GM12878 (cell line): ENCODE measurements around the gene DIP2B. TPM values are rescaled to one million over a fixed set of nuclear protein-coding genes. Genes with fewer than 3 reads are reported as not detected.

ENCODE experiments used
- ATAC-seq: fragments of 200-7000 bp; cut with Tn5 transposase; 3 replicates; pipeline ENCODE4 v1.9.1; 2020; ENCODE audit warnings: mild to moderate bottlenecking, moderate library complexity
- BruUV-seq: library from RNA; stranded (reverse); fragments of 400-500 nt; replicated peaks from 2 replicates; lab custom pipeline; 2021; lab: Mats Ljungman, UMichigan
- CTCF ChIA-PET: fragments of 300-600 bp; sonication (Branson Sonifier 250); formaldehyde crosslinking; extraction: SDS; loops from one replicate; lab custom pipeline; 2021; ENCODE audit warnings: inconsistent platforms; lab: Yijun Ruan, JAX
- POLR2A ChIA-PET: fragments of 350-600 bp; formaldehyde crosslinking; extraction: SDS; loops from one replicate; lab custom pipeline; 2021; ENCODE audit warnings: inconsistent platforms; lab: Charles Lee
- RAD21 ChIA-PET: fragments of 300-600 bp; sonication (Branson Sonifier 250); formaldehyde crosslinking; loops from one replicate; lab custom pipeline; 2023; ENCODE audit warnings: antibody characterized with exemption; ENCODE audit not compliant: unreplicated experiment; lab: Charles Lee
- SMC1A ChIA-PET: fragments of 300-600 bp; sonication (Branson Sonifier 250); formaldehyde crosslinking; loops from one replicate; lab custom pipeline; 2023; ENCODE audit not compliant: unreplicated experiment, uncharacterized antibody; lab: Charles Lee
- DNase-seq: peaks from one replicate; pipeline ENCODE4 v3.0.0-alpha.2; 2011; ENCODE audit warnings: low read depth, low spot score
- FAIRE-seq: peaks from 3 replicates; lab custom pipeline; 2011; peaks lifted over from hg19 to GRCh38; lab: Jason Lieb, UNC
- H2AFZ ChIP-seq: 2 replicates; pipeline ENCODE4 v1.6.0; 2011; ENCODE audit warnings: low read depth, low read length, control low read depth; ENCODE audit not compliant: control insufficient read depth
- H3K27ac ChIP-seq: 2 replicates; pipeline ENCODE4 v1.5.1; 2011; ENCODE audit warnings: control low read depth; ENCODE audit not compliant: control insufficient read depth, insufficient read depth
- H3K27me3 ChIP-seq, 2 experiments: replicated peaks in 1 of 2; 2 replicates each; pipeline versions ENCODE4 v1.6.0 to v1.6.1; 2011; ENCODE audit warnings: low read length in 1 of 2; ENCODE audit not compliant: control insufficient read depth in 2 of 2, insufficient read depth in 2 of 2
- H3K36me3 ChIP-seq, 2 experiments: 2 replicates each; pipeline ENCODE4 v1.5.1; 2011; ENCODE audit warnings: low read length in 1 of 2; ENCODE audit not compliant: control insufficient read depth in 2 of 2, insufficient read depth in 2 of 2
- H3K4me1 ChIP-seq: 2 replicates; pipeline ENCODE4 v1.6.1; 2011; ENCODE audit warnings: mild to moderate bottlenecking, low read length, moderate library complexity, mixed read lengths; ENCODE audit not compliant: control insufficient read depth, insufficient read depth
- H3K4me2 ChIP-seq: 2 replicates; pipeline ENCODE4 v1.6.0; 2011; ENCODE audit warnings: control low read depth; ENCODE audit not compliant: control insufficient read depth, insufficient read depth
- H3K4me3 ChIP-seq: fragments of 200-600 bp; sonication (generic); 2 replicates; pipeline ENCODE4 v1.5.1; 2016
- H3K79me2 ChIP-seq: 2 replicates; pipeline ENCODE4 v1.6.0; 2011; ENCODE audit warnings: low read length; ENCODE audit not compliant: control insufficient read depth, insufficient read depth
- H3K9ac ChIP-seq: 2 replicates; pipeline ENCODE4 v1.8.0; 2011; ENCODE audit warnings: low read length, control low read depth, mixed read lengths; ENCODE audit not compliant: control insufficient read depth, insufficient read depth
- H3K9me3 ChIP-seq: replicated peaks from 3 replicates; pipeline ENCODE4 v1.5.1; 2011; ENCODE audit warnings: mild to moderate bottlenecking, low read length; ENCODE audit not compliant: control insufficient read depth, insufficient read depth
- H4K20me1 ChIP-seq: 2 replicates; pipeline ENCODE4 v1.6.0; 2011; ENCODE audit not compliant: control insufficient read depth, insufficient read depth
- CBX3 ChIP-seq: fragments of 200-600 bp; sonication (generic); IDR thresholded peaks from 2 replicates; pipeline ENCODE4 v1.6.1; 2016; ENCODE audit warnings: low read depth, borderline replicate concordance
- CEBPZ ChIP-seq: fragments of 150-350 bp; IDR thresholded peaks from 2 replicates; pipeline ENCODE4 v1.6.1; 2016; ENCODE audit warnings: low read depth, low read length
- DPF2 ChIP-seq: fragments of 450-650 bp; IDR thresholded peaks from 2 replicates; pipeline ENCODE4 v1.6.1; 2017; ENCODE audit warnings: mild to moderate bottlenecking
- EED ChIP-seq: sonication (generic); IDR thresholded peaks from 2 replicates; pipeline ENCODE4 v1.6.1; 2016; ENCODE audit warnings: antibody characterized with exemption, low read depth
- ETV6 ChIP-seq, 2 experiments: fragments of 450-650 bp in 1 of 2; IDR thresholded peaks in 1 of 2; conservative IDR thresholded peaks in 1 of 2; 2 replicates each; pipeline ENCODE4 v1.6.1; 2014; ENCODE audit warnings: antibody characterized with exemption in 1 of 2, borderline replicate concordance in 1 of 2, low read depth in 1 of 2, mild to moderate bottlenecking in 1 of 2, moderate library complexity in 1 of 2
- IRF3 ChIP-seq: fragments of 450-650 bp; IDR thresholded peaks from 2 replicates; pipeline ENCODE4 v1.6.1; 2014; ENCODE audit warnings: mild to moderate bottlenecking
- KDM1A ChIP-seq: fragments of 200-600 bp; sonication (generic); IDR thresholded peaks from 2 replicates; pipeline ENCODE4 v1.6.1; 2016; ENCODE audit warnings: borderline replicate concordance
- RUNX3 ChIP-seq: IDR thresholded peaks from 2 replicates; pipeline ENCODE4 v1.6.1; 2012; ENCODE audit warnings: low read length, inconsistent platforms
- SMAD1 ChIP-seq: fragments of 450-650 bp; IDR thresholded peaks from 2 replicates; pipeline ENCODE4 v1.6.1; 2018; ENCODE audit warnings: mild to moderate bottlenecking, low read depth; ENCODE audit not compliant: partially characterized antibody
- SPI1 ChIP-seq: IDR thresholded peaks from 2 replicates; pipeline ENCODE4 v1.6.1; 2011; ENCODE audit warnings: low read depth, mild to moderate bottlenecking, low read length, moderate library complexity, borderline replicate concordance; ENCODE audit not compliant: insufficient read depth
- ZNF384 ChIP-seq: IDR thresholded peaks from 2 replicates; pipeline ENCODE4 v1.6.1; 2012; ENCODE audit warnings: low read depth, mild to moderate bottlenecking, low read length, improper control_type of control experiment, borderline replicate concordance
- WGBS: methylation state at CpG from one replicate; pipeline ENCODE4 v1.1.6; 2016; ENCODE audit warnings: low lambda C conversion rate; ENCODE audit not compliant: insufficient replicate concordance, insufficient coverage; ENCODE audit errors: missing lambda C conversion rate; 5-methylcytosine and 5-hydroxymethylcytosine counted together
- in situ Hi-C: fragments of 300-500 bp; cut with MboI; formaldehyde crosslinking; loops from 9 replicates; pipeline ENCODE4 v1.14.3; 2018; ENCODE audit warnings: mixed read lengths
- intact Hi-C: fragments of 100-400 bp; cut with micrococcal nuclease; formaldehyde crosslinking; loops from one replicate; pipeline ENCODE4 v1.14.2; 2022; ENCODE audit not compliant: unreplicated experiment
- polyA plus RNA-seq, 11 experiments: library from polyadenylated mRNA; depleted of rRNA in 4 of 11; unstranded in 6 of 11; stranded (reverse) in 5 of 11; fragments of >200 nt; fragmentation: Nextera tagmentation in 4 of 11; fragmentation: Illumina TruSeq in 1 of 11; extraction: Ambion mirVana in 4 of 11; extraction: Trizol in 1 of 11; gene quantifications; 1 replicate in 1 of 11; 2 replicates in 10 of 11; pipeline versions ENCODE4 v1.2.1 to v1.2.3, GENCODE V29; 2011 to 2016; ENCODE audit warnings: inconsistent platforms in 2 of 11, missing spikeins in 2 of 11, low read depth in 1 of 11
- total RNA-seq, 4 experiments: library from RNA; depleted of rRNA in 3 of 4; stranded (reverse); fragments of >200 nt in 3 of 4; fragmentation: Illumina TruSeq in 1 of 4; extraction: Trizol in 1 of 4; gene quantifications; 2 replicates each; pipeline versions ENCODE4 v1.2.1 to v1.2.3, GENCODE V29; 2013 to 2021

The DIP2B gene
- total and polyA plus RNA-seq, 10 of the 15 experiments (the other 5 are each of a cell fraction or from before 2014, with no cell fraction given): 4.5 to 30.0 (median 18.6) TPM

- TF ChIP-seq ETV6 (conservative IDR thresholded peaks at IDR 0.05 in 1 of 2, IDR thresholded peaks at IDR 0.05 in 1 of 2; ENCODE audit: borderline replicate concordance in 1 of 2, low read depth in 1 of 2): no peak
- no peak for TF ChIP-seq EED
- TF ChIP-seq KDM1A: no peak
Measured at GRCh38 chr12:50787618-50788017, 282.8 kb downstream of the DIP2B start (continued).

- Histone ChIP-seq H3K27ac (no peak overlapping the region), H3K4me1 (no peaks in the 10 kb centered on the region), H3K36me3 (peaks cover 0 to 12% of the 10 kb centered on the region in 2 experiments; a peak in 3 of 4 replicates), H3K9ac (no peak overlapping the region), H3K27me3 (no peaks in the 10 kb centered on the region), H3K79me2 (no peaks in the 10 kb centered on the region; the same call in 1 of the 2 replicates), H4K20me1 (no peaks in the 10 kb centered on the region), H3K4me3 (no peak overlapping the region), H3K4me2 (no peak overlapping the region), H3K9me3 (peaks cover 5% of the 10 kb centered on the region; the same call in 2 of the 3 replicates), H2AFZ (no peak overlapping the region)
- BruUV-seq: no TSS peak
- ATAC-seq: no peak
- TF ChIP-seq IRF3 (no peak), RUNX3 (no peak), SPI1 (no peak), SMAD1 (no peak), CBX3 (no peak), KDM1A (no peak), ZNF384 (no peak), CEBPZ (no peak), DPF2 (no peak)
- ChIA-PET RAD21 (interaction anchor here (0.7 kb wide), 1 partner anchor 23 kb away, joined by 3 read pairs; no protein-coding TSS in a partner anchor), SMC1A (no interaction called here), POLR2A (interaction anchor here (0.7 kb wide), 1 partner anchor 286 kb away, joined by 4 read pairs; no protein-coding TSS in a partner anchor), CTCF (interaction anchor here (0.6 to 2.0 kb wide), 3 partner anchors 23 to 581 kb away, joined by 3 to 6 read pairs (median 3); no protein-coding TSS in a partner anchor)
- no peak for DNase-seq
- FAIRE-seq: no peak
- intact Hi-C loops: no loop called here
- WGBS: 98% methylated on average over 3 of the region's 3 CpGs
- in situ Hi-C loops: no loop called here
Measured at GRCh38 chr12:50788561-50788960, 283.8 kb downstream of the DIP2B start.
